WI38 (cell line): Measurements from ENCODE around the gene RNF207.
A peak's percentile ranks its signal among the peaks of the same experiment; 100 is the strongest.

Experiments used
- H3K4me3 ChIP-seq: 2 replicates; pipeline ENCODE4 v1.5.1; 2011; ENCODE audit warnings: low read depth, mild to moderate bottlenecking, control low read depth, low read length
- TF ChIP-seq, protein P1 (sequence below): IDR thresholded peaks from 2 replicates; pipeline ENCODE4 v1.5.1; 2012; ENCODE audit warnings: low read depth, mild to moderate bottlenecking, control low read depth, low read length

RNF207 gene

DNA sequence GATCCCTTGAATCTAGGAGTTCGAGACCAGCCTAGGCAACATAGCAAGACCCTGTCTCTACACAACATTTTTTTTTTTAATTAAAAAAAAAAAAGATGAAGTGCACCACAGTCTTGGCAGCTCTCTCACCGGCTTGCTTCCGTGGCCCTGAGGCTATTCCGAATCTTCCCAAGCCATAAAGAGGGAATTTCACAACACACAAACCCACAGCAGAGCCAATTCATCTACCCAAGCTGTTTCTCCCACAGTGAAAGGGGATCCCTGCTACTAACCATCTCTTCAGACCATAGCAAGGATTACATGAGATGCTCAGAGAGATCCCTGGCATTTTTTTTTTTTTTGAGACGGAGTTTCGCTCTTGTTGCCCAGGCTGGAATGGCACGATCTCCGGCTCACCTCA is 17.5 kb upstream of the RNF207 start:
- H3K4me3 ChIP-seq, result no peak overlapping the region
- TF ChIP-seq, protein P1, sequence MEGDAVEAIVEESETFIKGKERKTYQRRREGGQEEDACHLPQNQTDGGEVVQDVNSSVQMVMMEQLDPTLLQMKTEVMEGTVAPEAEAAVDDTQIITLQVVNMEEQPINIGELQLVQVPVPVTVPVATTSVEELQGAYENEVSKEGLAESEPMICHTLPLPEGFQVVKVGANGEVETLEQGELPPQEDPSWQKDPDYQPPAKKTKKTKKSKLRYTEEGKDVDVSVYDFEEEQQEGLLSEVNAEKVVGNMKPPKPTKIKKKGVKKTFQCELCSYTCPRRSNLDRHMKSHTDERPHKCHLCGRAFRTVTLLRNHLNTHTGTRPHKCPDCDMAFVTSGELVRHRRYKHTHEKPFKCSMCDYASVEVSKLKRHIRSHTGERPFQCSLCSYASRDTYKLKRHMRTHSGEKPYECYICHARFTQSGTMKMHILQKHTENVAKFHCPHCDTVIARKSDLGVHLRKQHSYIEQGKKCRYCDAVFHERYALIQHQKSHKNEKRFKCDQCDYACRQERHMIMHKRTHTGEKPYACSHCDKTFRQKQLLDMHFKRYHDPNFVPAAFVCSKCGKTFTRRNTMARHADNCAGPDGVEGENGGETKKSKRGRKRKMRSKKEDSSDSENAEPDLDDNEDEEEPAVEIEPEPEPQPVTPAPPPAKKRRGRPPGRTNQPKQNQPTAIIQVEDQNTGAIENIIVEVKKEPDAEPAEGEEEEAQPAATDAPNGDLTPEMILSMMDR, result no peak

GRCh38 chr1:6191968-6192367 is 14.0 kb upstream of the RNF207 start:
- H3K4me3 ChIP-seq, result no peak overlapping the region
- TF ChIP-seq, protein P1, result no peak

DNA sequence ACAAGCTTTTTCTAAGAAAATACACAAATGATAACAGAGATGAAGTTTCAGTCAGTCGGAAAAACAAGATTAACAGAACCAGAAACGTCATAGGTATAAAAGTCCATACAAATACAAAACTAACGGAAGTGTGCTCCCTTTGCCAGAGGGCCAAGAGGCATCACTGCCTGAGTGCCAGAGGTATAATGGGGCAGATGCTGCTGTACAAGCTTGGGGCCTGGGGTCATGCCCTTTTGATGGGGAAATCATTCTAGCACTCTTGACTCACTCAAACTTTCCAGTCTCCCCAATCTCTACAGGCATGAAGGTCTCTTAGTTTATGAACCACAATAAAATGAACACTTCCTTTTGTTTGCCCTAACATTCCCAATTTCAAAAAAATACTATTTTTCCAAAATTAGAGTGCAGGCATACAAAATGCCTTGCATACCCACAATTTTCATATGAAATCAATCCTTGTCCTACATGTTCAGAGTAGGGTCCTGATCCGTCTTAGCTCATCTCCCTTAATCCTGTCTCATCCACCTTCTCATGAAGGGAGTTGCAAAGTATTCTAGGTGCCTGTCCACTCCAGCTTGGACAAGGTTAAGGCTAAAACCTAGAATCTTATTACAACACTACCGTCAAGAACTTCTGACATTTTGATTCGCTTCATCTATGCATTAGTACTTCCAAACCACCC is 8.0 kb upstream of the RNF207 start:
- TF ChIP-seq, protein P1, result no peak
- peak overlapping the region; percentile 100 for H3K4me3 ChIP-seq

GRCh38 chr1:6198646-6199297 is 7.1 kb upstream of the RNF207 start:
- H3K4me3 ChIP-seq, result peak overlapping the region; percentile 100

GRCh38 chr1:6199298-6200187 is 6.4 kb upstream of the RNF207 start, which contains the start of gene RPL22:
TSS of gene RPL22 (minus strand) at chr1:6199595. CDS start at chr1:6199573, 22 bp downstream.
- peak within 1 kb of the TSS; percentile 100 for H3K4me3 ChIP-seq
- TF ChIP-seq, protein P1, result no peak

More at GRCh38 chr1:6198646-6199297, 7.1 kb upstream of the RNF207 start:
- TF ChIP-seq, protein P1, result no peak

DNA sequence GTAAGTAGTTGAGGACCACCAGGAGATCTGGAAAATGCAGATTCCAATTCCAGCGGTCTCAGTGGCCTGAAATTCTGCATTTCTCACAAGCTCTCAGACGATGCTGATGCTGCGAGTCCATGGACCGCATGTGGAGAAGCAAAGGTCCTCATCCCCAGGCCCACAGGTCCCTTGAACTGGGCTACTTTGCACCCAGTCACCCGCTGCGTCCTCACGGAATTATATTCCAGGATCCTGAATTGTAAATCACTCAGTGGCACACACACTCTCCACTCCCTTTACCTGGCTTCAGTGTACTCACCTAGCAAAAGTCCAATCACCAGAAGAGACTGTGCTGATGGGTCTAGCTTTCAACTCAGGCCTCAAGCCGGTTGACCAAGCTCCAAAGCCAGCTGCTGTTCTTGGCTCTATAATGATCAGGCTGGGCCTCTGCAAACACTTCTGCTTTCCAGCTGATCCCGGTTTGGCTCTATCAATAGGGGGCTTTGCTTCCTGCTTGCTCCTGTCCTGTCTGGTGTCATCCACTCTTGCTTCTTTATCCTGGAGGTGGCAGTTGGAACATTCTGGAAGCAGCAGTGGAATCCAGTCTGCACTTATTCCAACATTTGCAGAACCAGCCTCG is 5.6 kb upstream of the RNF207 start:
- TF ChIP-seq, protein P1, result no peak
- H3K4me3 ChIP-seq, result peak overlapping the region; percentile 100
